Peyer's patch (tissue), 4 donors: Measurements from ENCODE around the gene CHRNB2. TPM values are rescaled to one million over a fixed set of nuclear protein-coding genes. Genes with fewer than 3 reads are reported as not detected.
A peak's percentile ranks its signal among the peaks of the same experiment; 100 is the strongest.

Experiments
- DNase-seq, 3 donors: peaks; one replicate each; pipeline ENCODE4 v3.0.0-alpha.2; 2017 to 2019
- H3K27ac ChIP-seq, 4 donors: fragments of 200-600 bp; sonication (generic); one replicate each; pipeline ENCODE4 v1.5.1; 2016 to 2019
- H3K27me3 ChIP-seq, 2 donors: fragments of 200-600 bp; sonication (generic); one replicate each; pipeline ENCODE4 v1.5.1; 2019
- H3K36me3 ChIP-seq, 3 donors: fragments of 200-600 bp; sonication (generic); one replicate each; pipeline ENCODE4 v1.5.1; 2016 to 2019
- H3K4me1 ChIP-seq, 4 donors: fragments of 200-600 bp; sonication (generic); one replicate each; pipeline ENCODE4 v1.5.1; 2016 to 2019
- H3K4me3 ChIP-seq, 4 donors: fragments of 200-600 bp; sonication (generic); 1 replicate in 3 of 4; 2 replicates in 1 of 4; pipeline ENCODE4 v1.5.1; 2016 to 2019; ENCODE audit warnings: mild to moderate bottlenecking in 1 of 4
- H3K9me3 ChIP-seq, 4 donors: fragments of 200-600 bp; sonication (generic); one replicate each; pipeline ENCODE4 v1.5.1; 2016 to 2019; ENCODE audit warnings: mild to moderate bottlenecking in 1 of 4
- POLR2A ChIP-seq, 2 donors: fragments of 450-650 bp; IDR thresholded peaks; one replicate each; pipeline ENCODE4 v1.5.1; 2017; ENCODE audit warnings: antibody characterized with exemption in 2 of 2, mild to moderate bottlenecking in 2 of 2, moderate library complexity in 2 of 2
- total RNA-seq, 4 donors: library from RNA; depleted of rRNA; stranded (reverse); fragments of >200 nt; gene quantifications; one replicate each; pipeline ENCODE4 v1.1.0, GENCODE V29; 2016
- TF ChIP-seq, protein P1 (sequence below), 6 experiments: fragments of 450-650 bp in 4 of 6; fragments of 200-600 bp in 2 of 6; sonication (generic) in 1 of 6; IDR thresholded peaks; one replicate each; pipeline ENCODE4 v1.5.1; 2017 to 2019; ENCODE audit warnings: antibody characterized with exemption in 6 of 6, mild to moderate bottlenecking in 3 of 6, moderate library complexity in 1 of 6

Gene CHRNB2
- total RNA-seq, 4 donors from 2014 or later: 0.27 to 0.53 (median 0.47) TPM; not detected in 1

DNA sequence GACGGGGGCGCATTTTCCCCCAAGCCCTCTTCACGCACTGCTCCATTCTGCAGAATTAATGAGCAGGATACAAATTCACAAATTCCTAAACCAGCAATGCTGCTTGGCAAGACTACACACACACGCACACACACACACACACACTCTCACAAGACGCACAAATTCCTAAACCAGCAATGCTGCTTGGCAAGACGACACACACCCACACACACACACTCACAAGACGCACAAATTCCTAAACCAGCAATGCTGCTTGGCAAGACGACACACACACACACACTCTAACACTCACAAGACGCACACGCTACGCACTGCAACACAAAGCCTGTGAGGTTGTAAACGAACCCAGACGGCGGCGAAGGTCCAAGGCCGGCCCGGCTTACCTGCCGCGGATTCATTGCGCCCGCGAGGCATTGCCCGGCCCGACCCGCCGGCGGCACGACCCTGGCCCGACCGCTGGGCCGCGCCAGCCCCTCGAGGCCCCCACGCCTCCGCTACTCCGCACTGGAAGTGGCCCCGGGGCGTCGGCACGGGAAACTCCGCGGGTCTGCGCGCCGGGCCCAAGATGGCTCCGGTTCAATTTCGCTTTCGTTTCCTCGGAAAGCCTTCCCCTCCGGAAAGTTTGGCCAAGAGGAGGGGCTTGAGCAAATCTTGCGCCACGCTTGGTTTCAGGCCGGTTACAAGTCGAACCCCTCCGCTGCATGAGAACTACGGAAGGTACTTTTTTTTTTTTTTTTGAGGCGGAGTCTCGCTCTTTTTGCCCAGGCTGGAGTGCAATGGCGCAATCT lies 40.2 kb downstream of the CHRNB2 start, which contains the start of gene ADAR:
Gene ADAR, minus strand, starts transcription at position 578 of the 788 bp plus-strand sequence. Its CDS starts 180 bp downstream, at position 398.
- H3K9me3 ChIP-seq: no peaks in the 10 kb centered on the region
- H3K27ac ChIP-seq: peak within 1 kb of the TSS; percentile 92 to 98 (median 96)
- H3K4me3 ChIP-seq: peak within 1 kb of the TSS; percentile 70 to 98 (median 88)
- H3K4me1 ChIP-seq: peaks cover 0 to 52% (median 9%) of the 10 kb centered on the region in 4 donors
- TF ChIP-seq, protein P1, sequence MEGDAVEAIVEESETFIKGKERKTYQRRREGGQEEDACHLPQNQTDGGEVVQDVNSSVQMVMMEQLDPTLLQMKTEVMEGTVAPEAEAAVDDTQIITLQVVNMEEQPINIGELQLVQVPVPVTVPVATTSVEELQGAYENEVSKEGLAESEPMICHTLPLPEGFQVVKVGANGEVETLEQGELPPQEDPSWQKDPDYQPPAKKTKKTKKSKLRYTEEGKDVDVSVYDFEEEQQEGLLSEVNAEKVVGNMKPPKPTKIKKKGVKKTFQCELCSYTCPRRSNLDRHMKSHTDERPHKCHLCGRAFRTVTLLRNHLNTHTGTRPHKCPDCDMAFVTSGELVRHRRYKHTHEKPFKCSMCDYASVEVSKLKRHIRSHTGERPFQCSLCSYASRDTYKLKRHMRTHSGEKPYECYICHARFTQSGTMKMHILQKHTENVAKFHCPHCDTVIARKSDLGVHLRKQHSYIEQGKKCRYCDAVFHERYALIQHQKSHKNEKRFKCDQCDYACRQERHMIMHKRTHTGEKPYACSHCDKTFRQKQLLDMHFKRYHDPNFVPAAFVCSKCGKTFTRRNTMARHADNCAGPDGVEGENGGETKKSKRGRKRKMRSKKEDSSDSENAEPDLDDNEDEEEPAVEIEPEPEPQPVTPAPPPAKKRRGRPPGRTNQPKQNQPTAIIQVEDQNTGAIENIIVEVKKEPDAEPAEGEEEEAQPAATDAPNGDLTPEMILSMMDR (IDR thresholded peaks at IDR 0.05): no peak
- peak; percentile 41 to 58 for TF ChIP-seq POLR2A (IDR thresholded peaks at IDR 0.05)
- peaks cover 0 to 6% (median 0%) of the 10 kb centered on the region in 3 donors for H3K36me3 ChIP-seq
- no peaks in the 10 kb centered on the region for H3K27me3 ChIP-seq
- DNase-seq: peak; percentile 87 to 96 (median 87)

DNA sequence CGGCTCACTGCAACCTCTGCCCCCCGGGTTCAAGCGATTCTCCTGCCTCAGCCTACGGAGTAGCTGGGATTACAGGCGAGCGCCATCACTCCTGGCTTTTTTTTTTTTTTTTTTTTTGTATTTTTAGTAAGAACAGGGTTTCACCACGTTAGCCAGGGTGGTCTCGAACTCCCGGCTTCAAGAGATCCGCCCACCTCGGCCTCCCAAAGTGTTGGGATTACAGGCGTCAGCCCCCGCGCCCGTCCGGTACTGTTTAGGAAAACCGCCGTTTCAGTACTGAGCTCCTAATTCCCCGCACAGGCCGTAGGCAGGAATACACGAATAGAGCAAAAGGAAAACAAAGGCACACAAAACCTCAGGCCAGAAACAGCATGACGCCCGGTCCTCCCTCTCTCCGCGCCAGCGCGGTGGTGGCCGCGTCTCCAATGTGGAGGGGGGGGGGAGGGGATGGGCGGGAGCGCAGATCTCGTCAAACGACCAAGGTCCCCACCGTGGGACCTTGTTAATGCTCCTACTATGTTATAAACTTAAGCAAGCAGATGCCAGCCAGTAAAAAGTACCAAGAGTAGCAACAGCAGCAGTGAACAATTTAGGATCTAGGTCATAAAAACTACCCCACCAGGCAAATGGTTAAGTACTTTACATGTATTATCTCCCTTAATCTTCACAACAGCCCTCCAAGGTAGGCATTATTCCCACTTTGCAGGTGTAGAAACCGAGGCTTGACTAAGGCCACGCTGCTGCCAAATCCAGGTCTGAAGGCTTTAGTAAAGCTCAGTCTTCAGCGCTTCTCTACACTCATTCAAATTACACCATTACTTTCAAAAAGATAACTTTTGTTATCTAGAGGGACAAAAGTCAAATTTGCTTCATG lies 41.1 kb downstream of the CHRNB2 start:
- Histone ChIP-seq H3K9me3 (no peaks in the 10 kb centered on the region), H3K27me3 (no peaks in the 10 kb centered on the region), H3K27ac (peak overlapping the region; percentile 92 to 98 (median 96)), H3K4me1 (peaks cover 0 to 44% (median 9%) of the 10 kb centered on the region in 4 donors), H3K4me3 (peak overlapping the region; percentile 70 to 98 (median 88)), H3K36me3 (no peaks in the 10 kb centered on the region)
- DNase-seq: peak; percentile 35 to 64 (median 63)
- TF ChIP-seq, protein P1 (IDR thresholded peaks at IDR 0.05): no peak
- TF ChIP-seq POLR2A (IDR thresholded peaks at IDR 0.05): no peak

DNA sequence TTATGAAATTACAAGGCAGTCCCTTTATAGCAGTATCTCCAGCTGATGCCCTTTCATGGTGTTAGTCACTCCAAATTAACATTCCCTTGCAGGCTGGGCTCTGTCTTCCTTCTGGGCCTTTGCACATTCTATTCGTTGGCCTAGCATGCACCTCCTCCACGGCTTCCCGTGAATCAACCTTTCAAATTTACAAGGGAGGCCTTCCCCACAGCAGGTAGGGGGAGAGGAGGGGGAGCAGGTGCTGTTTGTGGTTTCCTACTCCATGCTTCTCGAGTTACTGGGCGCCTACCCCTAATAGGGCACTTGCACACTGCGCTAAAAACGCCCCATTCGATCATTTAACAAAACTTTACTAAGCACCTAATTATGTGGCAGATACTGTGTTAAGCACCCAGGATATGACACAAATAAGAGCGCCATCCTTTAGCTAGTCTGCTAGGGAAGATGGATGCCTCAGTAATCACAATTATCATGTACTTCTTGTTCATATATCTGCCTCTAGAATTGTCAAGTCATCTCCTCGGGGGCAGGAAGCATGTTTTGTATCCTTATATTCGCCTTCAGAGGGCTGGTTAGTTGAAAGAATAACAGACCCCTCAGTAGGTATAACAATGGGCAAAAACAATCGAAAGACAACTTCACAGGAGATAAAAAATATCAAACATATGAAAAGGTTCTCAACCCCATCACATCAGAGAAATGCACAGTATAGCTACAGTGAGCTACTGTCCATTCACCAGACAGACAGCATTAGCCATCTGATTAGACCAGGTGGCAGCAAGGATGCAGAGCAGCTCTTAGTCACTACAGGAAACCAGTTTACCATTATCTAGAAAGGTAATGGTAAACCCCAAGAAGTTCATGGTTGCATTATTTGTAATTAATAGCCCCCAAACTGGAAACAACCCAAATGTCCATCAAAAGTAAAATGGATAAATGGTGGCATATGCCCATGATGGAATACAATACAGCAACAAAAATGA lies 42.1 kb downstream of the CHRNB2 start:
- DNase-seq: peak in 2 of 3 donors; percentile 48 to 56
- H3K9me3 ChIP-seq: no peaks in the 10 kb centered on the region
- peaks cover 0 to 33% (median 9%) of the 10 kb centered on the region in 4 donors for H3K4me1 ChIP-seq
- H3K4me3 ChIP-seq: peak overlapping the region in 2 of 4 donors; percentile 90 to 98
- H3K36me3 ChIP-seq: no peaks in the 10 kb centered on the region
- TF ChIP-seq POLR2A (IDR thresholded peaks at IDR 0.05): no peak
- TF ChIP-seq, protein P1 (IDR thresholded peaks at IDR 0.05): no peak
- peak overlapping the region; percentile 92 to 98 (median 96) for H3K27ac ChIP-seq
- H3K27me3 ChIP-seq: no peaks in the 10 kb centered on the region

DNA sequence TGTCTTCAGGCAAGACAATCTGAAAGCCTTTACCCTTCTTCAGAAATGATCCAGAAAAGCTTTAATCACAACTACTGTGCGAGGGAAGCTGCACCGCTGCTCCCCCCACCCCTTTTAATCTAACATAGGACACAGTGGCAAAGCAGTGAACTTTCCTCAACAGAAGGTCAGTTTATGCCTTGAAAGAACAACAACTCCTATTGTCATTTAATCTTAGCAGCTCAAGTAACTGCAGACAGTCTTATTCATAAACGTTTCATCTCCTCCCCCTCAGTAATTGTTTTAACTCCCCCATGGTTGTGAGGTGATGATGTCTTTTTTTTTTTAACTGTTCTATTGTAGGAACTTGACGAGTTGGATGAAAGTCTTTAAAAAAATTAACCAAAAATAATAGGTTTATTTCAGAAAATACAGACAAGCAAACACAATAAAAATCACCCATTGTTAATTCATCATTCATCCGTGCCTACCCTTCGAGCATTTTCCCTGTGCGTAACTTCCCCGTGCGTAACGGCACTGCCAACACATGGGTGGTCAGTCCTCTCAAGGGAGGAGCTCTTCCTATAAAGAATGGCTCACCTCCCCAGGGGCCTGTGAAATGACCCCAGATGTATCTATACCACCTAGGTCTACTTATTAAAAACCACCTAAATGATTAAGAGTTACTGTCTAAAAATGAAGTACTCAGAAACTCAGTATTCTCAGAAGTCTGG lies 43.7 kb downstream of the CHRNB2 start:
- Histone ChIP-seq H3K4me1 (peaks cover 0 to 17% (median 8%) of the 10 kb centered on the region in 4 donors), H3K27me3 (no peaks in the 10 kb centered on the region), H3K9me3 (no peaks in the 10 kb centered on the region), H3K4me3 (no peak overlapping the region), H3K36me3 (no peaks in the 10 kb centered on the region), H3K27ac (no peak overlapping the region)
- TF ChIP-seq POLR2A (IDR thresholded peaks at IDR 0.05): no peak
- TF ChIP-seq, protein P1 (IDR thresholded peaks at IDR 0.05): no peak
- DNase-seq: no peak
